Measurements from ENCODE around the gene ADCY10. TPM values are rescaled to one million over a fixed set of nuclear protein-coding genes. Genes with fewer than 3 reads are reported as not detected.
"Not testable (repeated sequence)": the region's sequence is repeated elsewhere in the genome, so short reads cannot be mapped to it uniquely, and the experiment has no call there.

The ADCY10 gene
- total and polyA plus RNA-seq, 2 donors (not counting 1 experiment from before 2014, with no cell fraction given): 0.09 to 0.17 TPM

- no peak overlapping the region for H3K27ac ChIP-seq (ENCODE audit: insufficient read depth, low read length)
- H3K9me3 ChIP-seq (ENCODE audit: control insufficient read depth, insufficient read depth, low read depth, low read length): no peaks in the 10 kb centered on the region
- H3K4me1 ChIP-seq (ENCODE audit: control insufficient read depth, extremely low read depth, insufficient read depth, low read length): peaks cover 8% of the 10 kb centered on the region
- DNase-seq (ENCODE audit: low read depth in 2 of 2): no peak
- H3K4me2 ChIP-seq (ENCODE audit: extremely low read depth, insufficient read depth, low read length): no peak overlapping the region
- TF ChIP-seq CTCF (conservative IDR thresholded peaks at IDR 0.05 in 1 of 2, IDR thresholded peaks at IDR 0.05 in 1 of 2; ENCODE audit: low read depth in 1 of 2, low read length in 2 of 2) (no peak), EZH2 (IDR thresholded peaks at IDR 0.05; ENCODE audit: low read length, missing control alignments) (no peak)
- H3K36me3 ChIP-seq (ENCODE audit: control insufficient read depth, insufficient read depth, low read length): no peaks in the 10 kb centered on the region
- H3K9ac ChIP-seq (ENCODE audit: insufficient read depth, low read length): no peak overlapping the region
- H3K79me2 ChIP-seq (ENCODE audit: control insufficient read depth, insufficient read depth, low read length): no peaks in the 10 kb centered on the region
- H4K20me1 ChIP-seq (ENCODE audit: control insufficient read depth, extremely low read depth, insufficient read depth, low read length): no peaks in the 10 kb centered on the region
- no peak overlapping the region for H3K4me3 ChIP-seq (replicated peaks in 1 of 4; ENCODE audit: control extremely low read depth in 1 of 4, insufficient read depth in 1 of 4, low read depth in 3 of 4, low read length in 4 of 4)
- H3K27me3 ChIP-seq (ENCODE audit: control insufficient read depth, insufficient read depth, low read length): no peaks in the 10 kb centered on the region
- no peak overlapping the region for H2AFZ ChIP-seq (ENCODE audit: low read length)
These were observed 105.2 kb downstream of the ADCY10 start for GRCh38 chr1:167808690-167809089.

- Histone ChIP-seq H3K4me3 (replicated peaks in 1 of 4; ENCODE audit: control extremely low read depth in 1 of 4, insufficient read depth in 1 of 4, low read depth in 3 of 4, low read length in 4 of 4) (no peak overlapping the region), H3K27me3 (ENCODE audit: control insufficient read depth, insufficient read depth, low read length) (no peaks in the 10 kb centered on the region), H3K36me3 (ENCODE audit: control insufficient read depth, insufficient read depth, low read length) (no peaks in the 10 kb centered on the region), H4K20me1 (ENCODE audit: control insufficient read depth, extremely low read depth, insufficient read depth, low read length) (no peaks in the 10 kb centered on the region), H3K9ac (ENCODE audit: insufficient read depth, low read length) (no peak overlapping the region), H3K9me3 (ENCODE audit: control insufficient read depth, insufficient read depth, low read depth, low read length) (no peaks in the 10 kb centered on the region), H3K4me1 (ENCODE audit: control insufficient read depth, extremely low read depth, insufficient read depth, low read length) (peaks cover 11% of the 10 kb centered on the region), H2AFZ (ENCODE audit: low read length) (no peak overlapping the region), H3K27ac (ENCODE audit: insufficient read depth, low read length) (no peak overlapping the region), H3K4me2 (ENCODE audit: extremely low read depth, insufficient read depth, low read length) (no peak overlapping the region), H3K79me2 (ENCODE audit: control insufficient read depth, insufficient read depth, low read length) (no peaks in the 10 kb centered on the region)
- TF ChIP-seq EZH2 (IDR thresholded peaks at IDR 0.05; ENCODE audit: low read length, missing control alignments): no peak
- TF ChIP-seq CTCF (conservative IDR thresholded peaks at IDR 0.05 in 1 of 2, IDR thresholded peaks at IDR 0.05 in 1 of 2; ENCODE audit: low read depth in 1 of 2, low read length in 2 of 2): no peak
- peak; percentile 41 to 53 for DNase-seq (ENCODE audit: low read depth in 2 of 2)
These were observed 105.8 kb downstream of the ADCY10 start for GRCh38 chr1:167808104-167808503.

- H3K36me3 ChIP-seq (ENCODE audit: control insufficient read depth, insufficient read depth, low read length); H3K27me3 ChIP-seq (ENCODE audit: control insufficient read depth, insufficient read depth, low read length); DNase-seq (ENCODE audit: low read depth in 2 of 2); H4K20me1 ChIP-seq (ENCODE audit: control insufficient read depth, extremely low read depth, insufficient read depth, low read length); H3K4me3 ChIP-seq (replicated peaks in 1 of 4; ENCODE audit: control extremely low read depth in 1 of 4, insufficient read depth in 1 of 4, low read depth in 3 of 4, low read length in 4 of 4); H3K79me2 ChIP-seq (ENCODE audit: control insufficient read depth, insufficient read depth, low read length); H2AFZ ChIP-seq (ENCODE audit: low read length); H3K9ac ChIP-seq (ENCODE audit: insufficient read depth, low read length); H3K9me3 ChIP-seq (ENCODE audit: control insufficient read depth, insufficient read depth, low read depth, low read length); H3K4me2 ChIP-seq (ENCODE audit: extremely low read depth, insufficient read depth, low read length); H3K27ac ChIP-seq (ENCODE audit: insufficient read depth, low read length): not testable (repeated sequence)
- H3K4me1 ChIP-seq (ENCODE audit: control insufficient read depth, extremely low read depth, insufficient read depth, low read length): peaks cover 11% of the 10 kb centered on the region
These were observed 107.3 kb downstream of the ADCY10 start for GRCh38 chr1:167806676-167807075.

- H3K4me3 ChIP-seq (replicated peaks in 1 of 4; ENCODE audit: control extremely low read depth in 1 of 4, insufficient read depth in 1 of 4, low read depth in 3 of 4, low read length in 4 of 4); H3K79me2 ChIP-seq (ENCODE audit: control insufficient read depth, insufficient read depth, low read length); H3K9me3 ChIP-seq (ENCODE audit: control insufficient read depth, insufficient read depth, low read depth, low read length); H3K27ac ChIP-seq (ENCODE audit: insufficient read depth, low read length); H3K27me3 ChIP-seq (ENCODE audit: control insufficient read depth, insufficient read depth, low read length); H3K9ac ChIP-seq (ENCODE audit: insufficient read depth, low read length); H2AFZ ChIP-seq (ENCODE audit: low read length); DNase-seq (ENCODE audit: low read depth in 2 of 2); H3K4me2 ChIP-seq (ENCODE audit: extremely low read depth, insufficient read depth, low read length); H3K36me3 ChIP-seq (ENCODE audit: control insufficient read depth, insufficient read depth, low read length); H4K20me1 ChIP-seq (ENCODE audit: control insufficient read depth, extremely low read depth, insufficient read depth, low read length): not testable (repeated sequence)
- peaks cover 11% of the 10 kb centered on the region for H3K4me1 ChIP-seq (ENCODE audit: control insufficient read depth, extremely low read depth, insufficient read depth, low read length)
These were observed 107.7 kb downstream of the ADCY10 start for GRCh38 chr1:167806235-167806634.

All from fibroblast of lung (primary cell).